ENCODE results near the gene HSH2D. TPM values are rescaled to one million over a fixed set of nuclear protein-coding genes. Genes with fewer than 3 reads are reported as not detected.

The HSH2D gene
- total and polyA plus RNA-seq, 2 of the 13 experiments (the other 11 are each of a cell fraction or from before 2014, with no cell fraction given): 0.69 to 3.2 TPM

DNA sequence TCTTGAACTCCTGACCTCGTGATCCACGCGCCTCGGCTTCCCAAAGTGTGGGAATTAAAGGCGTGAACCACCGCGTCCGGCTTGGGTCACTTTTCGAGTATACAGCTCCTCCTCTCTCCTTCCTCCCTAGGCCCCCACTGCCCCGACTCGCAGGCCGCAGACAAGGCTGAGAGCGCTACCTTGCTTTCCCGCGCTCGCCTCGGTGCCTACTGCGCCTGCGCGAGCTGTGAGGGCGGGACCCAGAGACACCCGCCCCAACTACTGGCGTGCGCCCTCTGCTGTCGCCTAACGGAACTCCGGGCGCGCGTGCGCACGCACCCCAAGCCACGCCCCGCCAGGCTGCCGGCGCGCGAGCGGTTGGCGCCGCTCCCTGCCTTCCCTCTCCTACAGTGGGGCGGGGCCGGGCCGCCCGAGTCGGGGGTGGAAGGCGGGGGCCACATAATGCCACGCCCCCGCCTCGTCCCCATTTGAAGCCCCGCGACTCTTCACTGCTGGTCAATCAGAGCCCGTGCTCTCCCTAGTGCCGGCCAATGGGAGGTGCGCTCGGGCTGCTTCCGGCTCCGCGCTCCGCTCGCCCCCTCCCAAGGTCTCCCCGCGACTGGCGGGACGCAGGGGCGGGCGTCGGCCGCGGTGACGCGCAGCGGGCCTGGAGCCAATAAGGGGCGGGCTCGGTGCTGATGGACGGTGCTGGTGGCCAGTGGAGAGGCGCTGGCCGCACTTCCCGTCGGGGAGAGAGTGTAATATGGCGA is 32.2 kb upstream of the HSH2D start, which contains the start of gene RAB8A (continued):
- TF ChIP-seq, protein P1, sequence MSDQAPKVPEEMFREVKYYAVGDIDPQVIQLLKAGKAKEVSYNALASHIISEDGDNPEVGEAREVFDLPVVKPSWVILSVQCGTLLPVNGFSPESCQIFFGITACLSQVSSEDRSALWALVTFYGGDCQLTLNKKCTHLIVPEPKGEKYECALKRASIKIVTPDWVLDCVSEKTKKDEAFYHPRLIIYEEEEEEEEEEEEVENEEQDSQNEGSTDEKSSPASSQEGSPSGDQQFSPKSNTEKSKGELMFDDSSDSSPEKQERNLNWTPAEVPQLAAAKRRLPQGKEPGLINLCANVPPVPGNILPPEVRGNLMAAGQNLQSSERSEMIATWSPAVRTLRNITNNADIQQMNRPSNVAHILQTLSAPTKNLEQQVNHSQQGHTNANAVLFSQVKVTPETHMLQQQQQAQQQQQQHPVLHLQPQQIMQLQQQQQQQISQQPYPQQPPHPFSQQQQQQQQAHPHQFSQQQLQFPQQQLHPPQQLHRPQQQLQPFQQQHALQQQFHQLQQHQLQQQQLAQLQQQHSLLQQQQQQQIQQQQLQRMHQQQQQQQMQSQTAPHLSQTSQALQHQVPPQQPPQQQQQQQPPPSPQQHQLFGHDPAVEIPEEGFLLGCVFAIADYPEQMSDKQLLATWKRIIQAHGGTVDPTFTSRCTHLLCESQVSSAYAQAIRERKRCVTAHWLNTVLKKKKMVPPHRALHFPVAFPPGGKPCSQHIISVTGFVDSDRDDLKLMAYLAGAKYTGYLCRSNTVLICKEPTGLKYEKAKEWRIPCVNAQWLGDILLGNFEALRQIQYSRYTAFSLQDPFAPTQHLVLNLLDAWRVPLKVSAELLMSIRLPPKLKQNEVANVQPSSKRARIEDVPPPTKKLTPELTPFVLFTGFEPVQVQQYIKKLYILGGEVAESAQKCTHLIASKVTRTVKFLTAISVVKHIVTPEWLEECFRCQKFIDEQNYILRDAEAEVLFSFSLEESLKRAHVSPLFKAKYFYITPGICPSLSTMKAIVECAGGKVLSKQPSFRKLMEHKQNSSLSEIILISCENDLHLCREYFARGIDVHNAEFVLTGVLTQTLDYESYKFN (CRISPR knock-in tag; conservative IDR thresholded peaks at IDR 0.05): peak; percentile 55; the same call in 1 of the 2 replicates
- peak; percentile 99 for TF ChIP-seq NFYB (CRISPR knock-in tag; IDR thresholded peaks at IDR 0.05)
- TF ChIP-seq ZFP41 (CRISPR knock-in tag; IDR thresholded peaks at IDR 0.05; ENCODE audit: borderline replicate concordance): no peak
- TF ChIP-seq ZNF24 (IDR thresholded peaks at IDR 0.05): no peak
- TF ChIP-seq POLR2A (IDR thresholded peaks at IDR 0.05; ENCODE audit: insufficient read depth in 1 of 2, low read depth in 2 of 2, low read length in 2 of 2): peak; percentile 34 to 54; a peak in 2 of 4 replicates
- no peak for TF ChIP-seq ZEB1 (IDR thresholded peaks at IDR 0.05; ENCODE audit: insufficient replicate concordance, low read depth)
- TF ChIP-seq ERF (CRISPR knock-in tag; IDR thresholded peaks at IDR 0.05): peak; percentile 74
- no peak for TF ChIP-seq SETDB1 (CRISPR knock-in tag; IDR thresholded peaks at IDR 0.05; ENCODE audit: borderline replicate concordance)
- TF ChIP-seq, protein P2, sequence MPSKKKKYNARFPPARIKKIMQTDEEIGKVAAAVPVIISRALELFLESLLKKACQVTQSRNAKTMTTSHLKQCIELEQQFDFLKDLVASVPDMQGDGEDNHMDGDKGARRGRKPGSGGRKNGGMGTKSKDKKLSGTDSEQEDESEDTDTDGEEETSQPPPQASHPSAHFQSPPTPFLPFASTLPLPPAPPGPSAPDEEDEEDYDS (CRISPR knock-in tag; IDR thresholded peaks at IDR 0.05): peak; percentile 75
- TF ChIP-seq, protein P3, sequence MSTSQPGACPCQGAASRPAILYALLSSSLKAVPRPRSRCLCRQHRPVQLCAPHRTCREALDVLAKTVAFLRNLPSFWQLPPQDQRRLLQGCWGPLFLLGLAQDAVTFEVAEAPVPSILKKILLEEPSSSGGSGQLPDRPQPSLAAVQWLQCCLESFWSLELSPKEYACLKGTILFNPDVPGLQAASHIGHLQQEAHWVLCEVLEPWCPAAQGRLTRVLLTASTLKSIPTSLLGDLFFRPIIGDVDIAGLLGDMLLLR (CRISPR knock-in tag; IDR thresholded peaks at IDR 0.05): peak; percentile 37; the same call in 1 of the 2 replicates
- TF ChIP-seq ZNF792 (CRISPR knock-in tag; IDR thresholded peaks at IDR 0.05): peak; percentile 63; the same call in 1 of the 2 replicates
- TF ChIP-seq, protein P4, sequence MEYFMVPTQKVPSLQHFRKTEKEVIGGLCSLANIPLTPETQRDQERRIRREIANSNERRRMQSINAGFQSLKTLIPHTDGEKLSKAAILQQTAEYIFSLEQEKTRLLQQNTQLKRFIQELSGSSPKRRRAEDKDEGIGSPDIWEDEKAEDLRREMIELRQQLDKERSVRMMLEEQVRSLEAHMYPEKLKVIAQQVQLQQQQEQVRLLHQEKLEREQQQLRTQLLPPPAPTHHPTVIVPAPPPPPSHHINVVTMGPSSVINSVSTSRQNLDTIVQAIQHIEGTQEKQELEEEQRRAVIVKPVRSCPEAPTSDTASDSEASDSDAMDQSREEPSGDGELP (IDR thresholded peaks at IDR 0.05; ENCODE audit: borderline replicate concordance, low read depth): peak; percentile 20; the same call in 1 of the 2 replicates
- TF ChIP-seq, protein P5, sequence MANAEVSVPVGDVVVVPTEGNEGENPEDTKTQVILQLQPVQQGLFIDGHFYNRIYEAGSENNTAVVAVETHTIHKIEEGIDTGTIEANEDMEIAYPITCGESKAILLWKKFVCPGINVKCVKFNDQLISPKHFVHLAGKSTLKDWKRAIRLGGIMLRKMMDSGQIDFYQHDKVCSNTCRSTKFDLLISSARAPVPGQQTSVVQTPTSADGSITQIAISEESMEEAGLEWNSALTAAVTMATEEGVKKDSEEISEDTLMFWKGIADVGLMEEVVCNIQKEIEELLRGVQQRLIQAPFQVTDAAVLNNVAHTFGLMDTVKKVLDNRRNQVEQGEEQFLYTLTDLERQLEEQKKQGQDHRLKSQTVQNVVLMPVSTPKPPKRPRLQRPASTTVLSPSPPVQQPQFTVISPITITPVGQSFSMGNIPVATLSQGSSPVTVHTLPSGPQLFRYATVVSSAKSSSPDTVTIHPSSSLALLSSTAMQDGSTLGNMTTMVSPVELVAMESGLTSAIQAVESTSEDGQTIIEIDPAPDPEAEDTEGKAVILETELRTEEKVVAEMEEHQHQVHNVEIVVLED (CRISPR knock-in tag; IDR thresholded peaks at IDR 0.05; ENCODE audit: borderline replicate concordance): peak; percentile 92
- 0 out of 2 replicates have a peak, but pooled peaks have one; percentile 37 for TF ChIP-seq ZNF430 (CRISPR knock-in tag; IDR thresholded peaks at IDR 0.05)
- TF ChIP-seq ZFP1 (CRISPR knock-in tag; IDR thresholded peaks at IDR 0.05): no peak
- TF ChIP-seq SRSF4 (IDR thresholded peaks at IDR 0.05; ENCODE audit: low read depth, low read length, poor library complexity, severe bottlenecking): no peak
- TF ChIP-seq, protein P6, sequence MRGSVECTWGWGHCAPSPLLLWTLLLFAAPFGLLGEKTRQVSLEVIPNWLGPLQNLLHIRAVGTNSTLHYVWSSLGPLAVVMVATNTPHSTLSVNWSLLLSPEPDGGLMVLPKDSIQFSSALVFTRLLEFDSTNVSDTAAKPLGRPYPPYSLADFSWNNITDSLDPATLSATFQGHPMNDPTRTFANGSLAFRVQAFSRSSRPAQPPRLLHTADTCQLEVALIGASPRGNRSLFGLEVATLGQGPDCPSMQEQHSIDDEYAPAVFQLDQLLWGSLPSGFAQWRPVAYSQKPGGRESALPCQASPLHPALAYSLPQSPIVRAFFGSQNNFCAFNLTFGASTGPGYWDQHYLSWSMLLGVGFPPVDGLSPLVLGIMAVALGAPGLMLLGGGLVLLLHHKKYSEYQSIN (CRISPR knock-in tag; IDR thresholded peaks at IDR 0.05; ENCODE audit: borderline replicate concordance): no peak
- TF ChIP-seq FIP1L1 (IDR thresholded peaks at IDR 0.05; ENCODE audit: borderline replicate concordance, insufficient read depth, low read depth, low read length): no peak
- TF ChIP-seq PITX1 (CRISPR knock-in tag; IDR thresholded peaks at IDR 0.05): no peak
- TF ChIP-seq MAFG (CRISPR knock-in tag; IDR thresholded peaks at IDR 0.05): no peak
